Measurements from ENCODE around the gene MRPL40.

- TF ChIP-seq CTCF (IDR thresholded peaks at IDR 0.05; ENCODE audit: low read length) (no peak), EZH2 (optimal IDR thresholded peaks at IDR 0.05; ENCODE audit: low read depth, low read length) (no peak)
Observed at GRCh38 chr22:19443544-19444211, 11.3 kb downstream of the MRPL40 start.

Measured in MM.1S (cell line).